Suppressor macrophage (primary cell): ENCODE data around the gene NDUFA1.
"Not testable (repeated sequence)": the region's sequence is repeated elsewhere in the genome, so short reads cannot be mapped to it uniquely, and the experiment has no call there.

Experiments
- DNase-seq, 4 experiments: peaks; one replicate each; pipeline ENCODE4 v3.0.0-alpha.2; 2020 to 2022
- total RNA-seq, 17 experiments: gene quantifications; one replicate each; lab custom pipeline; 2026; ENCODE audit warnings: mixed read lengths in 6 of 17, inconsistent platforms in 3 of 17; lab: John Stamatoyannopoulos, UW

Gene NDUFA1
- 48.6 to 112 (median 92.9) reads per million in 17 experiments for total RNA-seq

DNA sequence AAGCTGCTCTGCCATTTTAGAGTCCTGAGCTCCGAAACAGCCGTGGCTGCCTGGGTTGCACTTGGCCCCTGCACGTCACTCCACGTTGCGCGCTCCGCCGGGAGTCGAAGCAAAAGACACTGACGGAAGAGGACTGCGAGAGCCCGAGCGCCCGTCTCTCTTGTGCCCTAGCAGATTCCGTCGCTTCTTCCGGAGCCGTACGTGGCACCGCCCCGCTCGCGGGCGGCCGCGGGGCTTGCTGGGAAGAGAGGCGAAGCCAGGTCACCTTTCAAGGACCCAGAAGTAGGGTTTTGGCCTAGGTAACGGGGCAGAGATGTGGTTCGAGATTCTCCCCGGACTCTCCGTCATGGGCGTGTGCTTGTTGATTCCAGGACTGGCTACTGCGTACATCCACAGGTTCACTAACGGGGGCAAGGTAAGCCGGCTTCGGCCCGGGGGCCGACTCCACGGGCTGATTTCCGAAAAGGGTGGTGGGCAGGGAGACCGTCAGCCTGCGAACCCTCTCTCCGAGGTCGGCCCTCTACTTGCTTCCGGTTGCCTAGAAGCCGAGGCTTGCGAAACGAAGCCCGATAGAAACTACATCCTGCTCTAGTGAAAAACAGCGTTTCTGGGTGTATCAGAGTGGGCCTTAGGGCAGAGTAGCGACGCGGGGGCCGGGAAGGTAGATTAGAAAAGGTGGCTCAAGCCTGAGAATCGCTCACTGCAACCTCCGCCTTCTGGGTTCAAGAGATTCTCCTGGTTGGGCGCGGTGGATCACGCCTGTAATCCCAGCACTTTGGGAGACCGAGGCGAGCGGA, at the start of gene NDUFA1, which contains the start of gene RNF113A:
TSS of gene NDUFA1 (plus strand) at position 234 of the 797 bp plus-strand sequence. CDS start at position 314, 80 bp downstream.
TSS of gene RNF113A (minus strand) at position 135 of the 797 bp plus-strand sequence. CDS start at position 15, 120 bp downstream.
- peak; percentile 89 to 94 (median 92) for DNase-seq

DNA sequence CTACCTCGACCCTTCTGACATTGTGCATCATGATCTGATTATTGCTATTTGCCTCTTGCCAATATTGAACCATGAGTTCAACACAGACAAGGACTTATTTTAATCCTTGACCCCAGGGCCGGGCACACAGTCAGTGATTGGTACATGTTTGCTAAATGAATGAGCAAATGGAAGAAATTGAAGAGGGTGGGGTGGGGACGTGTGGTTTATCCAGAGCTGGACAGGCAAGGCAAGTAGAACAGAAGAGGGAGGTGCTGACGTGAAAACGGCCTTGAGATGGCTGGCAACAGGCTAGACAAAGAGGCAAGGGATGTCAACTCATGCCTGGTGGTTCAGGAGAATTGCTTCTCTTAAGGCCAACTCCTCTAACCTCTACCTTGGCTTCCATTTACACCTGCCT, 47.4 kb upstream of the NDUFA1 start:
- not testable (repeated sequence) for DNase-seq

DNA sequence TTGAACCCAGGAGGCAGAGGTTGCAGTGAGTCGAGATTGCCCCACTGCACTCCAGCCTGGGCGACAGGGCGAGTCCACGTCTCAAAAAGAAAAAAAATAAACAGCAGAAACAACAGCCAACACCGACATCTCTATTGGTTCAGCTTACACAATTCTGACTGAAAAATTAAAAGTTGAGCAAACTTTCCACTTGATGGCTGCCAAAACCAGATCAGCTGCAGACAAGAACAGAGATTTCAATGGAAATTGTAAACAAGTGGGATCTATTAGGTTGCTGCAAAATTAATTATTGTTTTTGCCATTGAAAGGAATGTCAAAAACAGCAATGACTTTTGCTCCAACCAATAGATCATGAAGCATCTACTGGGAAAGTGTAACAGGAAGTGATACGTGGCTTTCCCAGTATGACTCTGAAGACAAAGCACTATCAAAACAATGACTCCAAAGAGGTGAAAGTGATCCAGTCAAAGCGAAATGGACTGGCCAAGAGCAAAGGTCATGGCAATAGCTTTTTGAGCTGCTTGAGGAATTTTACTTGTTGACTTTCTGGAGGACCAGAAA, 45.2 kb upstream of the NDUFA1 start:
- DNase-seq, result no peak

DNA sequence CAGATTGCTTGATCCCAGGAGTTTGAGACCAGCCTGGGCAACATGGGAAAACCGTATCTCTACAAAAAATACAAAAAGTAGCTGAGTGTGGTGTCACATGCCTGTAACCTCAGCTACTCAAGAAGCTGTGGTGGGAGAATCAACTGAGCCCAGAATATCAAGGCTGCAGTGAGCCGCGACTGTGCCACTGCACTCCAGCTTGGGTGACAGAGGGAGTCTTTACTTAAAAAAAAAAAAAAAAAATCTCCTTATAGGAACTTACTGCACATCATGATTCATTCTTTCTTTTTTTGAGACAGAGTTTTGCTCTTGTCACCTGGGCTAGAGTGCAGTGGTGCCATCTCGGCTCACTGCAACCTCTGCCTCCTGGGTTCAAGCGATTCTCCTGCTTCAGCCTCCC, 43.2 kb upstream of the NDUFA1 start:
- DNase-seq, result no peak

DNA sequence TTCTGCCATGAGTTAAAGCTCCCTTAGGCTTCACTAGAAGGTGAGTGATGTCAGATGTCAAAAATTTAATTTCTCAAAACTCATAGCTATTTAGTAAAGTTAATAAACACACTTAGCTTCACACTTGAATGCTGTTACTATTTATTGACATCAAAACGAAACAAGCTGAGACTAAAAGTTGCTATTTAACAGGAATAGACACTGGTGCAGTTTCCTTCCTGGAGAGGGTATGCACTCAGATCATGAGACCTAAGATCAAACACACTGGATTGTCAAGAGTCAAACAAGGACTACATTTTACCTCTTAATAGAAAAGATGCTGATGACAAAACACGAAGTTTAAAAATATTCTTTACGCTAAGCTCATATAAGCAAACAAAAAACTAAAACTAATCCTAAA, 37.7 kb upstream of the NDUFA1 start:
- DNase-seq, result no peak

DNA sequence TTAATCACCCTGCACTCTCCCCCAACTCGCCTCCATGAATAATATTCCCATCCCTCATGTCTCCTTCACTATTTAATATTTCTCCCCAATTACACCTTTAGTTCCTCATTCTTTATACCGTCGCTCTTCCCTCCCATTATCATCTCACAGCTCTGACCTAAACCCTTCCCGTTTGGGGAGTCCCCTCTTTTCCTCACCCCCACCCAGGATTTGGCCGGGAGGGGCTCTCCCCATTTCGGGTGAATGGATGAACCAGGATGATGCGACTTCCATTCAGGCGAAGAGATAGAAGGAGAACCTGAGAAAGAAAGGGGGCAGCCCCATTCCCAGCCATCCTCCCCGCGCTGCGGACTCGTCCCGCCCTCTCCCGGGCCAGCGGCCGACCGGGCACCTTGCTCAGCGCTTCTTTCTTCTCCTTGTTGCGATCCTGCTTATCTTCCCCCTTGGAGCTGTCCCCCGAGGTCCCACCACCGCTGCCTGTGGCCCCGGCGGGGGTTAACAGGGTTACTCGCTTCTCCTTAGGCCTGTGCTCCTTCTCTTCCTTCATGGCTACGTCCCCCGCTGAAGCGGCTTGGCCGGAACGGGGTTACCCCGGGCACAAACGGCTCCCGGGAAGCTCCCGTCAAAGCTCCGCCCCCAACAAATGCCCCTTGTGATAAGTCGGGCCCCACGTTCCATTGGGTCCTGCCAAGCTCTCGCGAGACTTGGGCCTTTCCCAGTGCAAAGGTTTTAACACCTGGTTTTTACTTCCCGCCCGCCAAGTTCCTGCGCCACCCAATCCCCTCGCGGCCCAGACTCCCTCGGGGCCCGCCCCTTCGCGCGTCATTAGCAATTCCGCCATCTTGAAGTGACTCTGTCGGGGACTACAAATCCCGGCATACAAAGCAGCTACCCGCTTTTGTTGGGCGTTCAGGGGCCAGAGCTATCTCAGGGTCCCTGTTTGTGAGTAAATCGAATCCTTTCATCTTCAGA, 19.0 kb upstream of the NDUFA1 start, which contains the start of gene UPF3B:
TSS of gene UPF3B (minus strand) at position 582 of the 972 bp plus-strand sequence. CDS start at position 547, 35 bp downstream.
- DNase-seq, result peak; percentile 95 to 98 (median 98)

DNA sequence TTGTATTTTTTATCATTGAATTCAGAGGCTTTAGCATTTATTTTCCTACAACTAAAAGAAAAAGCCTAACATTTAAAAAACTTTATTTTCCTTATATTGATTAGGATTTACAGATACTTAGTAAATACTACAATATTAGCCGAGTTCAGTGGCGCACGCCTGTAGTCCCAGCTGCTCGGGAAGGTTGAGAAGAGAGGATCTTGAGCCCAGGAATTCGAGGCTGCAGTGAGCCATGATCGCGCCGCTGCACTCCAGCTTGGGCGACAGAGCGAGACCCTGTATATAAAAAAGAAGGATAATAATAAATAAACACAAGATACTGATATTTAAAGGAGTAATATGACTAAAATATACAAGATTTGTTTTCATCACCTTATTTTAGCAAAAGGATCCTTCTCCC, 18.2 kb upstream of the NDUFA1 start:
- DNase-seq, result peak in 1 of 4 experiments; percentile 3

DNA sequence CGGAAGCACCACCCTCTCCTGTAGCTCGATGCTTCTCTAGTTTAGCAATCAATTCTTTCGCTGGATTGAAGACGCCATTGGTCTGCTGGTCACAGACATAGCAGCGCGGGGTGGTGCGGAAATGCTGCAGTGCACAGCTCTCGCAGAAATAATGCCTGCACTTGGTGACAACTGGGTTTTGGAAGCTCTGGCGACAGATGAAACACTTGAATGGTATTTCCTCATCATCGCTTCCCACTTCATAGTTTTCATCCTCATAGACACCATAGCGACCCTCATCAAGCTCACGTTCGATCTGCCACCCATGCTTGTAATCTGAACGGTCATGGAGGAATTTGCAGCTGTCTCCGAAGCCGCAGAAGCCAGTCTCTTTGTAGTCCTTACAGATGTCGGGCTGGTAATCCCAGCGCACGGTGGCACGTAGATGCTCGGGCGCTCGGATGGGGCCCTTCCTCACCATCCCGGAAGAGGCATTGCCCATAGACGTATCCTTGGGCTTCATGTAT, 953 bp upstream of the NDUFA1 start:
- peak; percentile 49 to 65 (median 52) for DNase-seq

DNA sequence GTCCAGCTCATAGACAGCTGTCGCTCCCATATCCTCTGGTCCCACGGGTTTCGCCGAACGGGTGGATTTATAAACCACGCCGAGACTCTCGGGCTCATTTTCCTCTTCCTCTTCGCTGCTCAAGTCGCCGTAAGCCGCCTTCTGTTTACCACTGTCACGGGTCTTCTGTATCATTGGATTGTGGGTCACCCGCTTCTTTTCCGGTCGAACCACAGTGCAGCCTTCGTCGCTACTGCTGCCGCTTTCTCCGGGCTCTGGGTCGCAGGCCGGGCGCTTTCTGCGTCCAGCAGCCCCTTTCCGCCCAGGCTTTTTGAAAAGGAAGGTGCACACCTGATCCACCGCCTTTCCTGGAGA, 410 bp upstream of the NDUFA1 start:
- DNase-seq, result peak; percentile 52 to 69 (median 60)

DNA sequence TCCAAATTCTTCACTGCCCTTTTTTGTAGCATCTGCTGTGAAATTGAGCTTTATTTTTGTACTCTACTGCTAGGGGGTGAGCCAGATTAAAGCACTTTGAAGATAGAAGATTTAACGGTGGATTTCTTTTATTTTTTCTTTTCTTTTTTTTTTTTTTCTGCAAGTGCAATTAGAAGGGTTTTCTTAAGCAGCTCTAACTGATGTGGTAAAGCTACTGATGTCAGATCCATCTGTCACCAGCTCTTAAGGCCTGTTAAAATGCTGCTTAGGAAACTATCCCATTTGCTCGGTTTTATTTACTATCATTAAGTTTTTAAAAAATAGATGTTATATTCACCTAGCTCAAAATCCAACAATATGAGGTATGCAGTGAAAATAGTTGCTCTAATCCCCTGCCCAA, 7.1 kb downstream of the NDUFA1 start:
- no peak for DNase-seq

DNA sequence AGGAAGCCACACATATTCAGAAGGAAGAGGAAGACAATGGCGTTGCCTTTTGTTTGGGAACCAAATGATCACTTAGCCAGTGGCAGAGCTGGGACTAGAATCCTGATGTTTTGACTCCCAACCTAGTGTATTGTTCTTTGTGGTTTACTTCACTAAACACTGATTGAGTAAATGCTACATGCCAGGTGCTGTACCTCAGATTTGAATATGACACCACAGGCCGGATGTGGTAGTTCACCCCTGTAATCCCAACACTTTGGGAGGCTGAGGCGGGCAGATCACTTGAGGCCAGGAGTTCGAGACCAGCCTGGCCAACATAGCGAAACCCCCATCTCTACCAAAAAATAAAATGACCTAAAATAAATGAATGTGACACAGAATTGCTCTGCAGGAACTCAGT, 8.4 kb downstream of the NDUFA1 start:
- DNase-seq, result no peak

DNA sequence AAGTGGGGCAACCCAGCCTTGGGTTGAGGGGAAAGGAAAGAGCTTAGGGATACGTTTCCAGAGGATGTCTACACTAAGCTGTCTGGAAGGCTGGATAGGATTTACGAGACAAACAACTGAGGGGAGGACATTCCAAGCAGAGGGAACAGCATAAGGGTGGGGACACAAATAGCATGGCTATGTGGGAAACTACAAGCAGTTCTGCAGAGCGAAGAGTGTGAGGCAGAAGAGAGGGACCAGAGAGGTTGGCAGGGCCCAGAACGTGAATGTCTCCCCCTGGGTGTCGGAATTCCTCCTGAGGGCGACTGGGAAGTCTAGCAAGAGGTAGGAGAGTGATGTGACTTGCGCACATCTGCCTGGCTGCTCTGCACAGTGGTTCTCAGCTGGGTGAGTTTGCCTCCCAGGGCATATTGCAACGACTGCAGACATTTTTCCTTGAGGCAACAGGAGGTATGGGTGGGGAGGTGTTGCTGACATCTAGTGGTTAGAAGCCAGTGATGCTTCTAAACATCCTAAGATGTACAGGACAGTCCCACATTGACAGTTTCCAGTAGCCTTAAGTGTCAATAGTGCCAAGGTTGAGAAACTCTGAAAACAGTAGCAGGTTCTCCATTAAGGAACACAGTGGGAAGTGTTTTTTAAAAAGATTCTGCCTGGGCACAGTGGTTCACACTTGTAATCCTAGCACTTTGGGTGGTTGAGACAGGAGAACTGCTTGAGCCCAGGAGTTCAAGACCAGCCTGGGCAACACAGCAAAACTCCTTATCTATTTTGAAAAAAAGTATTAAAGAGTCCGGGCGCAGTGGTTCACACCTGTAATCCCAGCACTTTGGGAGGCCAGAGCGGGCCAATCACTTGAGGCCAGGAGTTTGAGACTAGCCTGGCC, 9.2 kb downstream of the NDUFA1 start:
- DNase-seq, result peak; percentile 26 to 62 (median 54)

DNA sequence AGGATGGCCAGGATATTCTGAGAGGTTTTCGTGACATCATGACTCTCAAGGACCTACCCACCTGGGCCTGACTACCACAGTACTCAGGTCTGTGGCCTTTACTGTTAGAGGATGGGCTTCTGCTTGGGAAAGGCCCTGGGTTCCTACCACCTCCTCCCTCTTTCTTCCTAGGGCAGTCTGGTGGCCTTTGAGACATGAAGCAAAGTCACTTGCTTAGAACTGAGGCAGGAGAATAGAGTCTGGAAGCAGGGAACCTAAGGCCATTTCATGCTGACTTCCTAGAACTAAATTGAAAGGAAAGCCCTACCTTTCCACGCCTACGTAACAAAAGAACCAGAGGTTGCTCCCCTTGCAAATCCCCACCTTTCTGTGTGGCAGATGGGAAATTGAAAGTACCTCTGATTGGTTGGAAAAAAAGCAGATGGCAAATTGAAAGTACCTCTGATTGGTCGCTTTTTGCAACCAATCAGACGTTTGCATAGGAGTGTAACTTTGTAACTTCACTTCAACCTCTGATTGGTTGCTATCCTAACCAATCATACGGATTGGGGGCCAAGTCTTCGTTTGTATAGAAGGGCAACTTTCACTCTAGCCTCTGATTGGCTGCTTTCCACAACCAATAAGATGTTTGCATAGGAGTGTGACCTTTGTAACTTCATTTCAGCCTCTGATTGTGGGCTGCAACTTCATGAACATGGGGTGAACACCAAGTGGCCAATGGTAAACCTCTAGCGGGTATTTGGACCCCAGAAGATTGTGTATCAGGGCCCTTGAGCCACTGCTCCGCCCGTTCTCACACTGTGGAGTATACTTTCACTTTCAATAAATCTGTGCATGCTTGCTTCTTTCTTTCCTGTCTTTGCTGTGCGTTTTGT, 14.2 kb downstream of the NDUFA1 start:
- DNase-seq, result peak in 3 of 4 experiments; percentile 14 to 48 (median 38)

DNA sequence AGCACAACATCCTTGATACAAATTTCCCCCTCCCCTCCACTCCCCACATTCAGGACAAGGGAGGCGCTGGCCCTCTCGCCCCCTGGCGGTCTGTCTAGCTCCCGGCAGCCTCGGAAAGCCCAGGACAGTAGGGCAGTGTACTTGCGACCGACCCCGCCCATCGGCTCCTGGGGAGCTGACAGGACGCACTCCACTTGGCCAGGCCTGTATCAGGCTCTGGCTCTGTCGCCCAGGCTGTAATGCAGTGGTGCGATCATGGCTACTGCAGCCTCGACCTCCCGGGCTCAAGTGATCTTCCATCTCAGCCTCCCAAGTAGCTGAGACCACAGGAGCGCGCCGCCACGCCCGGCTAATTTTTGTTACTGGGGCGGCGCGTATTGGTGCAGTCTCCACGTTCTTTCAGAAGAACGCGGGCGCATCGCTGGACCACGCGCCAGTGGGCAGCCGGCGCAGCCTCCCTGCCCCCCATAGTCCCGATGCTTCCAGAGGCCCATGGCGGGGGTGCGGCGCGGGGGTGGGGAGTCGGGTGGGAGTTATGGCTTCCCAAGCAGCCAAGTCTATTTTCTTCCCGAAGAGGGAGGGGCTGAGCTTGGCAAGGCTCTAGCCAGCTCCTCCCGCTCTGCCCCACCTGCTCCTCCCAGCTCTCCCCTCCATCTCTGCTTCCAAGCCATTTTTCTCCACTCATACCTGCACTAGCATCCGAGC, 16.2 kb downstream of the NDUFA1 start:
- peak; percentile 66 to 83 (median 74) for DNase-seq

DNA sequence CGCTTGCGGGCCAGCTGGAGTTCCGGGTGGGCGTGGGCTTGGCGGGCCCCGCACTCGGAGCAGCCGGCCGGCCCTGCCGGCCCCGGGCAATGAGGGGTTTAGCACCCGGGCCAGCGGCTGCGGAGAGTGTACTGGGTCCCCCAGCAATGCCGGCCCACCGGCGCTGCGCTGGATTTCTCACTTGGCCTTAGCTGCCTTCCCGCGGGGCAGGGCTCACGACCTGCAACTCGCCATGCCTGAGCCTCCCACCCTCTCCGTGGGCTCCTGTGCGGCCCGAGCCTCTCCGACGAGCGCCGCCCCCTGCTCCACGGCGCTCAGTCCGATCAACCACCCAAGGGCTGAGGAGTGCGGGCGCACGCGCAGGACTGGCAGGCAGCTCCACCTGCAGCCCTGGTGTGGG, 19.0 kb downstream of the NDUFA1 start:
- DNase-seq, result not testable (repeated sequence)

DNA sequence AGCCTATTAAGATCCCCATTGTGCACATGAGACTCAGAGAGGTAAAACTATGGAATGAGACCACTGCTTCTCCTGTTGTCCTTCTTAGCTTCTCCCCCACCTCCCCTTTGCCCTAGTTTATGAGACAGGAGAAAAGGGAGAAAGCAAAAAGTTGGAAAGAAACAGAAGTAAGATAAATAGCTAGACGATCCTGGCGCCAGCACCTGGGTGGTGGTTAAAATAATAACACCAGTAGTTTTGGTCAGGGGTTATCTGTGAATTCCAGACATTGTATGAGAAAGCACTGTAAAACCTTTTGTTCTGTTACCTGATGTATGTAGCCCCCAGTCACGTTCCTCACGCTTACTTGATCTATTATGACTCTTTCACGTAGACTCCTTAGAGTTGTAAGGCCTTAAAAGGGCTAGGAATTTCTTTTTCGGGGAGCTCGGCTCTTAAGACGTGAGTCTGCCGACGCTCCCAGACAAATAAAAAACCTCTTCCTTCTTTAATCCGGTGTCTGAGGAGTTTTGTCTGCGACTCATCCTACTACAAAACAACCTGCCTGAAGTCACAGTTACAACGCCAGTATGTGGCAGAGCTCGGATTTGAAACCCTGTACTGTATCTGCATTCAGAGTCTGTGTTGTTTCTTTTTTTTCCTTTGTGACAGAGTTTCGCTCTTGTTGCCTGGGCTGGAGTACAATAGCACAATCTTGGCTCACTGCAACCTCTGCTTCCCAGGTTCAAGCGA, 20.5 kb downstream of the NDUFA1 start:
- not testable (repeated sequence) for DNase-seq

DNA sequence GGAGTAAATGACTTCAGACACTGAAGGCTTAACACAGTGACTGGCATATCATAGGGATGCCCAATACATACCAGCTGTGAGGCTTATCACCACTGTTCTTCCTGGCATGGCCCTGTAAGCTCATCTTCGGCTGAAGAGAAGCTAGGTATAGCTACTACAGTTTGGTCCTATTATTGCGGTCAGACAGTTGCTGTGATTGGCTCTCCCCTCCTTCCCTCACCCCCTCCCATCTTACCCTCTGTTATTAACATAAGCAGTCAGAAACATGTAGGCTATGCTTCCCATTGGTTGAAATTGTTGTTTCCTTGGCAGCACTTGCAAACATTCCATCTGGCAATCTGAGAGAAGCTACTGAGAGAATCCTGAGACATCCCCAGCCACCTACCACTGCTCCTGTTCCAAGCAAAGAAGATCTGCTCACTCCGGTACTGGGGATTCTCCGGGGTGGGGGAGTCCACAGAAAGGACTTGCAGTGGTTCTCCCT, 24.3 kb downstream of the NDUFA1 start, which contains the start of gene AKAP14:
TSS of gene AKAP14 (plus strand) at position 51 of the 484 bp plus-strand sequence. CDS start 7,331 bp downstream, outside the sequence.
- no peak for DNase-seq

DNA sequence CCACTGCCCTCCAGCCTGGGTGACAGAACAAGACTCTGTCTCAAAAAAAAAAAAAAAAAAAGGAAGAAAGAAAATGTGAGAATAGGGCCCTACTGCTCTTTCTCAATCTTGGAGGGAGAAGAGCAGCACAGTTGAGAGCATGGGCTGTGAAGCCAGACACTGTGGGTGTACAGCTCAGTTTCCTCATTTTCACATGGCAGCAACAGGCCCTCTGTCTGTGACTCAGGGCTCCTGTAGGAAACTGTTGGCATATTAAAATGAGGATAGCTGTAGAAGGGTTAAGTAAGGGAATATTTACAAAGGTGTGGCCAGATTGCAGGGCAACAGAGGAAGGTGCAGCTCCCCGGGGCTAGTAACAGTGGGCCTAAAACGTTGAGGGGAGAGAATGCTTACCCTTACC, 27.5 kb downstream of the NDUFA1 start:
- DNase-seq, result peak; percentile 73 to 93 (median 81)

DNA sequence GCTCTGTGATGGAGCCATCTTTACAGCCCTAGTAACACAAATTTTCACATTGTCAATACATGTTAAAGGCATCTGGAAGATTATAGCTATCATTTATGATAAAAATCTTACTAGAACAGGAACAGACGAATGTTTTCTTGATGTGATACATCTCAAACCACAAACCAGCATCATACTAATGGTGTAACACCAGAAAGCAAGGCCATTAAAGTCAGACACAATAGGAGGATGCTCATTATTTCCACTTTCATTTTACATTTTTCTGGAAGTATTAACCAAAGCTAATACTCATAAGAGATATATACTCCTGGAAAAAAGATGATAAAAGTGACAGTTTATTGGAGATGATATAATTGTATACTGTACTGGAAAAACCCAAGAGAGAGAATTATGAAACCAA, 29.3 kb downstream of the NDUFA1 start:
- DNase-seq, result no peak
